ACC112 (cell line): Measurements from ENCODE around the gene LRRIQ1.

Experiments
- H2AFZ ChIP-seq: fragments of 200-600 bp; sonication (generic); one replicate; pipeline ENCODE4 v1.6.0; 2017; ENCODE audit warnings: antibody characterized with exemption, low read length; ENCODE audit not compliant: unreplicated experiment
- H3K27ac ChIP-seq: fragments of 200-600 bp; sonication (generic); 2 replicates; pipeline ENCODE4 v1.5.1; 2014; ENCODE audit warnings: low read depth, mild to moderate bottlenecking, antibody characterized with exemption, low read length, moderate library complexity
- H3K27me3 ChIP-seq: fragments of 200-600 bp; sonication (generic); 2 replicates; pipeline ENCODE4 v1.6.1; 2014; ENCODE audit warnings: mild to moderate bottlenecking, antibody characterized with exemption, low read length, moderate library complexity, mixed read lengths; ENCODE audit not compliant: insufficient read depth
- H3K36me3 ChIP-seq: fragments of 200-600 bp; sonication (generic); 2 replicates; pipeline ENCODE4 v1.6.1; 2016; ENCODE audit warnings: mild to moderate bottlenecking, antibody characterized with exemption, low read length, moderate library complexity, mixed read lengths; ENCODE audit not compliant: insufficient read depth
- H3K4me1 ChIP-seq: fragments of 200-600 bp; sonication (generic); one replicate; pipeline ENCODE4 v1.6.1; 2016; ENCODE audit warnings: low read length, mixed read lengths; ENCODE audit not compliant: insufficient read depth, unreplicated experiment, control insufficient read depth
- H3K4me3 ChIP-seq: fragments of 200-600 bp; sonication (generic); 2 replicates; pipeline ENCODE4 v1.5.1; 2014; ENCODE audit warnings: mild to moderate bottlenecking, low read depth, low read length
- H3K79me2 ChIP-seq: fragments of 200-600 bp; sonication (generic); one replicate; pipeline ENCODE4 v1.6.0; 2016; ENCODE audit warnings: low read length; ENCODE audit not compliant: control insufficient read depth, unreplicated experiment, insufficient read depth

Gene LRRIQ1

GRCh38 chr12:85280165-85280983 is 244.2 kb downstream of the LRRIQ1 start, which contains the start of gene ALX1:
TSS of gene ALX1 (plus strand) at chr12:85280220. CDS start at chr12:85280262, 42 bp downstream.
- Histone ChIP-seq H3K27ac (no peak within 1 kb of the TSS), H3K36me3 (no peaks in the 10 kb centered on the region), H2AFZ (peak within 1 kb of the TSS; percentile 36), H3K4me1 (no peaks in the 10 kb centered on the region), H3K27me3 (peaks cover 92% of the 10 kb centered on the region), H3K79me2 (no peaks in the 10 kb centered on the region), H3K4me3 (peak within 1 kb of the TSS; percentile 70)

DNA sequence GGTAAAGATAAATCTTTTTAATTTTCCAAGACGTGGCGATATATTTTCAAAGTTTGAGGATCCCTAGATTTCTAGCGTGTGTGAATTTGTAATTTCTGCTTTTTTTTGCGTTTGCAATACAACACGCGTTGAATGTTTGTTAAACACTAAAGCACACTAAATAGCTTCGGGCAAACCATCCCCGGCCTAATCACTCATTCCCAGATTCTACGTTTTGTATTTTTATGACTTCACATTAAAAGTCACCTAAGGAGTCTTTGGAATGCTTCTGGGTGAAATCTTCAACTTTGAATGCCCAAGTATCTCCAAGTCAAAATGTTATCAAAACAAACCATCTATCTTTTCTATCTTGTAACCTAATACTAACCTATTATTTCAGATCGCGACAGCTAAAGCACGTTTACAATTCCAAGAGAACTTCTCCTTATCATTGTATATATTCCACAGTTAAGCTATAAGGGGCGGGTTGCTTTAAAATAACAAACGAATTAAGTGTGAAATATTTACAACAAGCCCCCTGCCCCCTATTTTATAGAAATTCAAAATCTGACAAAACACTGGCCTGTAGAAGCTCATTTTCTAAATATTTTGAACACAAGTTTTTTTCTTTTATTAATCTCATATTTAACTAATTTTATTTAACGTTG is 245.0 kb downstream of the LRRIQ1 start:
- Histone ChIP-seq H2AFZ (no peak overlapping the region), H3K36me3 (no peaks in the 10 kb centered on the region), H3K4me1 (no peaks in the 10 kb centered on the region)

DNA sequence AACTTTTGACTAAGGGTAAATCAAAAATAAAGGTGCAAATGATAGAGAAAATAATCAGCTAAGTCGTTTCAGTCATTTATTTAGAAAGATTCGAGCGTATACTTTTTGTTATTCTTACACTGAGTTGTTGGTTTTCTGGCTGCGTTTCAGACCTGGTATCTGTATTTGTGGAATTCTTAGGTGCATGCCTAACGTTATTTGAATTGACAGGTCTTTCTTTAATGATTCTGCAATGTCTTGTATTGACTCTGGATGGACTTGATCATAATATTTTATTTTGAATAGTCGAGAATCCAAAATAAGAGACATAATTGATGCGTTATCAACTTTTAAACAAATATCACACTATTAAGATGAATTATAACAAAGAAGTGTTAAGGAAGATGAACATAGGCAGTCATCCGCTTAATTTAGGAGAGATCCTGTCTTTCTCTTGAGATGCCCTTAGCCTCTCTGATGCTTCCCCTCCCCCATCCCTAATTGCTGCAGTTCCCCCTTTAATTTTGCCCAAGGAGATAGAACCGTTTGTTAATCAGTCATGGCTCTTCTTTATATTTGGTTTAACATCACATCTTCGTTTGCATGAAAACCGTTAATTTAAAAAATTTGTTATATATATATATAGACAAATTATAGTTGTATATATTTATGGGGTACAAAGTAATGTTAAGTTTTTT is 245.6 kb downstream of the LRRIQ1 start:
- no peak overlapping the region for H3K27ac ChIP-seq
- H3K79me2 ChIP-seq: no peaks in the 10 kb centered on the region
- H3K27me3 ChIP-seq: peaks cover 87% of the 10 kb centered on the region
- no peaks in the 10 kb centered on the region for H3K36me3 ChIP-seq
- no peaks in the 10 kb centered on the region for H3K4me1 ChIP-seq
- H2AFZ ChIP-seq: no peak overlapping the region
- no peak overlapping the region for H3K4me3 ChIP-seq

More for the DNA sequence above, 245.0 kb downstream of the LRRIQ1 start:
- Histone ChIP-seq H3K27me3 (peaks cover 85% of the 10 kb centered on the region), H3K4me3 (peak overlapping the region; percentile 70), H3K27ac (no peak overlapping the region), H3K79me2 (no peaks in the 10 kb centered on the region)

- no peak overlapping the region for H2AFZ ChIP-seq
- no peak overlapping the region for H3K4me3 ChIP-seq
- H3K27ac ChIP-seq: no peak overlapping the region
- H3K27me3 ChIP-seq: peaks cover 75% of the 10 kb centered on the region
- no peaks in the 10 kb centered on the region for H3K79me2 ChIP-seq
- H3K4me1 ChIP-seq: no peaks in the 10 kb centered on the region
- H3K36me3 ChIP-seq: no peaks in the 10 kb centered on the region
Measured at GRCh38 chr12:85283560-85283959, 247.4 kb downstream of the LRRIQ1 start.
